Parathyroid adenoma (tissue), 2 donors: ENCODE results near the gene PGBD2.

Source experiments
- H2AFZ ChIP-seq: fragments of 300-600 bp; sonication (generic); one replicate; pipeline ENCODE4 v1.7.0; 2017; ENCODE audit warnings: antibody characterized with exemption, mild to moderate bottlenecking
- H3K27ac ChIP-seq: fragments of 300-600 bp; sonication (generic); one replicate; pipeline ENCODE4 v1.7.0; 2017
- H3K27me3 ChIP-seq: fragments of 300-600 bp; sonication (generic); one replicate; pipeline ENCODE4 v1.7.0; 2017; ENCODE audit warnings: low read length; ENCODE audit not compliant: control insufficient read depth, insufficient read depth
- H3K36me3 ChIP-seq: fragments of 300-600 bp; sonication (generic); one replicate; pipeline ENCODE4 v1.7.0; 2017; ENCODE audit warnings: low read length; ENCODE audit not compliant: control insufficient read depth, insufficient read depth
- H3K4me1 ChIP-seq: fragments of 300-600 bp; sonication (generic); one replicate; pipeline ENCODE4 v1.7.0; 2017; ENCODE audit warnings: control low read depth
- H3K4me2 ChIP-seq: fragments of 300-600 bp; sonication (generic); one replicate; pipeline ENCODE4 v1.7.0; 2017; ENCODE audit warnings: low read length
- H3K4me3 ChIP-seq: fragments of 300-600 bp; sonication (generic); one replicate; pipeline ENCODE4 v1.7.0; 2017; ENCODE audit warnings: low read depth, low read length
- H3K79me2 ChIP-seq: fragments of 300-600 bp; sonication (generic); one replicate; pipeline ENCODE4 v1.7.0; 2017; ENCODE audit warnings: control low read depth
- H3K9ac ChIP-seq: fragments of 300-600 bp; sonication (generic); one replicate; pipeline ENCODE4 v1.7.0; 2017; ENCODE audit warnings: mild to moderate bottlenecking
- H3K9me3 ChIP-seq: fragments of 300-600 bp; sonication (generic); one replicate; pipeline ENCODE4 v1.7.0; 2017; ENCODE audit warnings: low read length; ENCODE audit not compliant: control insufficient read depth
- CTCF ChIP-seq: fragments of 300-600 bp; sonication (generic); IDR thresholded peaks from one replicate; pipeline ENCODE4 v1.7.0; 2017; ENCODE audit warnings: antibody characterized with exemption, mild to moderate bottlenecking
- donor health status: primary hyperparathyroidism.

Gene PGBD2

DNA sequence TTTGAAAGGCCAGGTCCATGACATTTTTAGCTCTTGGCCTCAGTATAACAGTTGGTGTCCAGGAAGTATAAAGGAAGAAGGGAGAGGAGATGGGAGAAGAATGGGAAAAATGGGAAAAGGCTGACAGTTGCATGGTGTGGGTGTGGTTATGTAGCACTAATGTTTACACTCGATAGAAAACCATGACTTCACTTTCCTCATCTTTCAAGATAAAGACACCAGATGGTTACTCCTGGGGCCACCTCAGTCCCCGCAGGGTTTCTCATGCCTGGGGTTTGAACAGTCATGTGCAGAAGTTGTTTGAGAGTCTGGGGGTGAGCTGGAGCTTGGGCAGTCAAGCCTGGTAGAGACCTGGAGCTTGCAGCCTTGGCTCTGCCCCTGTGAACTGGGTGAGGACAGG is 7.9 kb downstream of the PGBD2 start:
- Histone ChIP-seq H3K4me1 (no peaks in the 10 kb centered on the region), H3K27me3 (no peaks in the 10 kb centered on the region), H3K4me2 (no peak overlapping the region), H3K9ac (no peak overlapping the region), H3K27ac (no peak overlapping the region), H3K9me3 (no peaks in the 10 kb centered on the region), H2AFZ (no peak overlapping the region), H3K79me2 (no peaks in the 10 kb centered on the region), H3K4me3 (no peak overlapping the region), H3K36me3 (no peaks in the 10 kb centered on the region)
- no peak for TF ChIP-seq CTCF

GRCh38 chr1:248914796-248915381 is 8.9 kb downstream of the PGBD2 start:
- H3K4me1 ChIP-seq, result no peaks in the 10 kb centered on the region
- no peaks in the 10 kb centered on the region for H3K36me3 ChIP-seq
- no peaks in the 10 kb centered on the region for H3K27me3 ChIP-seq
- no peak overlapping the region for H3K4me3 ChIP-seq
- H3K9me3 ChIP-seq, result no peaks in the 10 kb centered on the region
- H3K9ac ChIP-seq, result no peak overlapping the region
- no peak overlapping the region for H3K27ac ChIP-seq
- TF ChIP-seq CTCF, result no peak
- H3K79me2 ChIP-seq, result no peaks in the 10 kb centered on the region
- no peak overlapping the region for H3K4me2 ChIP-seq
- H2AFZ ChIP-seq, result no peak overlapping the region

DNA sequence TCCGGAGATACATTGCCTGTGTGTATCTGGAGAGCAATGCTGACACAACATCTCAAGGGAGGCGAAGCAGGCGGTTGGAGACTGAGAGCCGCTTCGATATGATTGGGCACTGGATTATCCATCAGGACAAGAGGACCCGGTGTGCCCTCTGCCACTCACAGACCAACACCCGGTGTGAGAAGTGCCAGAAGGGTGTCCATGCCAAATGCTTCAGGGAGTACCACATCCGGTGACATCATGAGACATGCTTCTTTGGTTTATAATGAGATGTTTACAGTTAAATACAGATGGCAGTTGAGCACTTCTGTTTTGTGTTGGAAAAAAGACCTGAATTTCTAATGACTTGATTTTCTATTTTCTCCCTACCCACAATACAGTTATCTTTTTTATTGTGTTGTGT is 12.1 kb downstream of the PGBD2 start:
- H3K9me3 ChIP-seq, result no peaks in the 10 kb centered on the region
- no peaks in the 10 kb centered on the region for H3K79me2 ChIP-seq
- H3K4me2 ChIP-seq, result no peak overlapping the region
- H3K27me3 ChIP-seq, result no peaks in the 10 kb centered on the region
- TF ChIP-seq CTCF, result no peak
- no peaks in the 10 kb centered on the region for H3K4me1 ChIP-seq
- H3K27ac ChIP-seq, result no peak overlapping the region
- H3K4me3 ChIP-seq, result no peak overlapping the region
- H3K36me3 ChIP-seq, result no peaks in the 10 kb centered on the region
- H3K9ac ChIP-seq, result no peak overlapping the region
- H2AFZ ChIP-seq, result no peak overlapping the region

DNA sequence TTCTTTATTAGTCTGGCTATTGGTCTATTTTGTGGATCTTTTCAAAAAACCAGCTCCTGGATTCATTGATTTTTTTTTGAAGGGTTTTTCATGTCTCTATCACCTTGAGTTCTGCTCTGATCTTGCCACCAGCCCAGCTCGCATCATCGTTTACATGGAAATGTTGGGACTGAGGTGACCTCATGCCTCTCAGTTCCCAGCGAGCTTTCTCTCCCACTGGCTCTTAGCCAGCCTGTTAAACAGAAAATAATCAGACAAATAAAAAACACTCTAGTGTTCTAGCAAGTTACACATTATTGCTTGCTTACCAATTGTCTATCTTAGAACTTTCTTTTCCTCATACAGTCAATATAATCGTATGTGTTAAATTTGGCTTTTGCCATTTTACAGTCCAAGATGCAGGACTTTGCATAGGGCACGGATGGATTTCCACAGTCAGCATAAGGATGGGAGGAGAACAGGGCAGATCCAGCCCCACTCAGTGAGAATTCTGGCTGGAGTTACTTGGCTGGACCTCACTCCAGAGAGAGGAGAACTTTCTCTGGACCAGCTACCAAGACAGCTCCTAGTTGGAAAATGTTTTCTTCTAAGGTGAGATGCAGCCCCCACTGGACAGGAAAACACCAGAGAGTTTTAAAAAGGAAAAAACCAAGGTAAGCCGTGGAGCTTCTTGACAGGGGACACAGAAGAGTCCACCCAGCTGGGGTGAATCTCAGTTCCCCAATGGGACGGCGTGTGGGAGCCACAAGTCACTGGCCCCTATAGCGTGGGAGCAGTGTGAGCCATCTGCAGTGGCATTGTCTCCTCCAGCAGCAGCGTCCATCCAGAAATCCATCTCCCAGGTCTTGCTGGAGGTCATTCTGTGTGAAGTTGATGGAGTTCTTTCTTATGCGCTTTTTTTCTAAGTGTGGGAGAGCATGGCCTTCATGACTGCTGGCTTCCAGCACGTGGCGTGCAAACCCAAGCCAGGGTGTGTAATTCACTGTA is 17.6 kb downstream of the PGBD2 start:
- no peaks in the 10 kb centered on the region for H3K36me3 ChIP-seq
- H3K27ac ChIP-seq, result no peak overlapping the region
- H3K9me3 ChIP-seq, result no peaks in the 10 kb centered on the region
- no peaks in the 10 kb centered on the region for H3K4me1 ChIP-seq
- H2AFZ ChIP-seq, result no peak overlapping the region
- no peak overlapping the region for H3K9ac ChIP-seq
- H3K79me2 ChIP-seq, result no peaks in the 10 kb centered on the region
- H3K4me3 ChIP-seq, result no peak overlapping the region
- no peak for TF ChIP-seq CTCF
- H3K4me2 ChIP-seq, result no peak overlapping the region
- H3K27me3 ChIP-seq, result no peaks in the 10 kb centered on the region
